ENCODE measurements around the gene SYT15. TPM values are rescaled to one million over a fixed set of nuclear protein-coding genes. Genes with fewer than 3 reads are reported as not detected.
"Not testable (repeated sequence)": the region's sequence is repeated elsewhere in the genome, so short reads cannot be mapped to it uniquely, and the experiment has no call there.

The SYT15 gene
- total and polyA plus RNA-seq, 8 donors, result 19.3 to 43.1 (median 24.9) TPM

- DNase-seq, result peak in 3 of 4 donors; percentile 62 to 78 (median 65)
- H3K9me3 ChIP-seq; H3K27me3 ChIP-seq; H3K27ac ChIP-seq; intact Hi-C loops (cut with DNase I); H3K36me3 ChIP-seq; H3K4me1 ChIP-seq; H3K4me3 ChIP-seq: not testable (repeated sequence)
- peak; percentile 55 to 65 for TF ChIP-seq CTCF (IDR thresholded peaks at IDR 0.05)
- ATAC-seq, result peak; percentile 95
These were observed 13.2 kb upstream of the SYT15 start for GRCh38 chr10:46565591-46566332.

- H3K27me3 ChIP-seq; H3K4me1 ChIP-seq; H3K9me3 ChIP-seq; intact Hi-C loops (cut with DNase I); H3K36me3 ChIP-seq; ATAC-seq; DNase-seq; H3K4me3 ChIP-seq; H3K27ac ChIP-seq: not testable (repeated sequence)
These were observed 11.8 kb upstream of the SYT15 start for GRCh38 chr10:46567151-46567550.

GRCh38 chr10:46570655-46571054 is 8.3 kb upstream of the SYT15 start:
- H3K27ac ChIP-seq; ATAC-seq; H3K27me3 ChIP-seq; DNase-seq; intact Hi-C loops (cut with DNase I); H3K9me3 ChIP-seq; H3K4me3 ChIP-seq; H3K4me1 ChIP-seq; H3K36me3 ChIP-seq: not testable (repeated sequence)

GRCh38 chr10:46572765-46573164 is 6.2 kb upstream of the SYT15 start:
- not testable (repeated sequence) for H3K9me3 ChIP-seq

GRCh38 chr10:46573314-46573713 is 5.6 kb upstream of the SYT15 start:
- H3K27ac ChIP-seq; H3K9me3 ChIP-seq; intact Hi-C loops (cut with DNase I); H3K4me3 ChIP-seq; H3K36me3 ChIP-seq; DNase-seq; H3K4me1 ChIP-seq; H3K27me3 ChIP-seq: not testable (repeated sequence)
- ATAC-seq, result peak; percentile 18

More at GRCh38 chr10:46572765-46573164, 6.2 kb upstream of the SYT15 start:
- H3K27ac ChIP-seq; H3K4me3 ChIP-seq; intact Hi-C loops (cut with DNase I); ATAC-seq; H3K36me3 ChIP-seq; H3K4me1 ChIP-seq; H3K27me3 ChIP-seq; DNase-seq: not testable (repeated sequence)

GRCh38 chr10:46573884-46574283 is 5.0 kb upstream of the SYT15 start:
- ATAC-seq; DNase-seq; H3K27ac ChIP-seq; intact Hi-C loops (cut with DNase I); H3K9me3 ChIP-seq; H3K27me3 ChIP-seq; H3K4me3 ChIP-seq; H3K4me1 ChIP-seq; H3K36me3 ChIP-seq: not testable (repeated sequence)

- ATAC-seq, result peak; percentile 26
- intact Hi-C loops (cut with DNase I); H3K9me3 ChIP-seq; H3K36me3 ChIP-seq; H3K27ac ChIP-seq; H3K4me1 ChIP-seq; H3K27me3 ChIP-seq; DNase-seq; H3K4me3 ChIP-seq: not testable (repeated sequence)
These were observed 1.1 kb upstream of the SYT15 start for GRCh38 chr10:46577624-46578473.

- DNase-seq; ATAC-seq; H3K36me3 ChIP-seq; intact Hi-C loops (cut with DNase I); H3K4me3 ChIP-seq; H3K27me3 ChIP-seq; H3K9me3 ChIP-seq; H3K27ac ChIP-seq; H3K4me1 ChIP-seq: not testable (repeated sequence)
These were observed 450 bp downstream of the SYT15 start for GRCh38 chr10:46579378-46579777.

- H3K9me3 ChIP-seq; ATAC-seq; H3K4me3 ChIP-seq; H3K4me1 ChIP-seq; intact Hi-C loops (cut with DNase I); H3K36me3 ChIP-seq; H3K27ac ChIP-seq; DNase-seq; H3K27me3 ChIP-seq: not testable (repeated sequence)
These were observed 3.1 kb downstream of the SYT15 start for GRCh38 chr10:46581997-46582396.

- DNase-seq; H3K36me3 ChIP-seq; intact Hi-C loops (cut with DNase I); H3K9me3 ChIP-seq; H3K4me3 ChIP-seq; H3K4me1 ChIP-seq; H3K27ac ChIP-seq; H3K27me3 ChIP-seq: not testable (repeated sequence)
- peak; percentile 78 for ATAC-seq
These were observed 3.6 kb downstream of the SYT15 start for GRCh38 chr10:46582568-46582967.

GRCh38 chr10:46584196-46584595 is 5.3 kb downstream of the SYT15 start:
- H3K9me3 ChIP-seq; H3K4me3 ChIP-seq; H3K4me1 ChIP-seq; H3K27ac ChIP-seq; DNase-seq; intact Hi-C loops (cut with DNase I); ATAC-seq; H3K36me3 ChIP-seq; H3K27me3 ChIP-seq: not testable (repeated sequence)

GRCh38 chr10:46585246-46585645 is 6.3 kb downstream of the SYT15 start:
- H3K9me3 ChIP-seq, result not testable (repeated sequence)

More at GRCh38 chr10:46585246-46585645, 6.3 kb downstream of the SYT15 start:
- peak; percentile 2 for ATAC-seq
- intact Hi-C loops (cut with DNase I); H3K4me1 ChIP-seq; DNase-seq; H3K36me3 ChIP-seq; H3K27ac ChIP-seq; H3K27me3 ChIP-seq; H3K4me3 ChIP-seq: not testable (repeated sequence)

Measured in left lung (tissue), 10 donors.